ENCODE measurements around the gene LDLRAD1.
"Not testable (repeated sequence)": the region's sequence is repeated elsewhere in the genome, so short reads cannot be mapped to it uniquely, and the experiment has no call there.

Gene LDLRAD1

GRCh38 chr1:54016343-54017282 is 1.4 kb downstream of the LDLRAD1 start:
- DNase-seq (ENCODE audit: low read depth): no peak

DNA sequence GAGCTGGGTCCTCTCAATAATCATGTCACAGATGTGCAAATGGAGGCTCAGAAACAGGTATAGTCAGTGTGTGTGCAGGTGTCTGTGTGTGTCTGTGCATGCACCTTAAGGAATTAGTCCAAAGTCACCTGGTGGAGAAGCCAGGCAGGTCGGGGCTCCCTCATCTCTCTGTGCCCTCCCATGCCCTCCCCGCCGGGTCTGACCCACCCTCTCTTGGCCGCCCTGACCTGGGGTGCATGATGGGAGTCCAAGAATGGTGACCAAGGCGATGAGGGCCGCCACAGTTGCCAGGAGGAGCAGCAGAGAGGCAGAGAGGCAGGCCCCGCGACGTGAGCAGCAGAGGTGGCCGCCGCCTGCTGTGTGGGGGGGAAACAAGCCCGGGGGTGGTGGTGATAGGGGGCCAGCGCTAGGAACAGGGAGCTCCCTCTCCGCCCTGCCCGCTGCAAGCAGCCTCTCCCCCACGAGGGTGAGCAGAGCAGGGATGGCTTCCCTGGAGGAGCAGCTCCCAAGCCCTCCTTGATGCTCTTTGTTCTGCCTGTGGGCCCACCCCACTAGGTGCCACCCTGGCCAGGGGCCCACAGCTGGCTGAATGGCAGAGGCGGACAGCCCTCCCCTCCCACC is 3.9 kb downstream of the LDLRAD1 start:
- DNase-seq (ENCODE audit: low read depth): no peak

DNA sequence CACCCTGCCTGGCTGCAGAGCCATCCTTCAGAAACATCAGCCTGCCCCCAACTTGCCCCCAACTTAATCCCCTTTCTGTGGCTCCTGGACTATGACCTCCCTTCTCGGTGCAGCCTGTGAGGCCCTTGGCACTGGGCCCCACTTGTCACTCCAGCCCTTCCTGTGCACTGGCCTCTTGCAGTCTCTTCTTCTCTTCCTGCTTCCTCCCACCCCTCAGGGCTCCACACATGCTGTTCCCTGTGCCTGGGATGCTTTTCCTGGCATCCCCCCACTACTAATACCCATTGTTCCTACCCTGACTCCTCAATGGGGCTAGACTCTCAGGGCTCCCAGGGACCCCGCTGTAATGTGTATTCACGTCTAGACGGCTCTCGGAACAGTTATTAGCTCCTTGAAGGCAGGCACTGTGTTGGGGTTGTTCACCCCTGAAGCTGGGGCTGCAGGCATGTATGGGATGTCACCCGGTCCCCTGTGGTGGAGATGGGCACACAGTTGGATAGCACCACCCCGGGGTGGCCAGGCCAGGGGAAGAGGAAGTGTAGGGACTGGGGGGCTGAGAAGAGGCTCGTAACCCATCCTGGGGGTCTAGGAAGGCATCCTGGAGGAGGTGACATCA is 4.5 kb downstream of the LDLRAD1 start:
- DNase-seq (ENCODE audit: low read depth): no peak

DNA sequence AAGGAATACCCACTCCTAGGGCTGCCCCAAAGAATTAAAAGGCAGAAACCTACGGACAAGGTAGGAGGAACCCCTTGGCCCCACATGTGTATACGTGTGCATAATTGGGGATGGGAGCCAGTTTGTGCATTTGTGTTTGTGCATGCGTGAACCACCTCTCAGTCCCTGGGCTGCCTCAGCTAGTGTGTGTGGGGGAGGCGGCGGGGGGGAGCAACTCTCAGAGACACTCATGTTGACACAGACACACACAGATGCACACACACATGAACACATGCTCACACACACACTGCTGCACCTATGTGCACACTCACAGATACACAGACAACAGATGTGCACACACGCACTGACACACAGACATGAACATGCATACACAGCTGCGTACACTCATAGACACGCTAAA is 5.1 kb downstream of the LDLRAD1 start:
- DNase-seq (ENCODE audit: low read depth): no peak

- DNase-seq (ENCODE audit: low read depth): no peak
Measured at GRCh38 chr1:54012008-54012325, 6.0 kb downstream of the LDLRAD1 start.

DNA sequence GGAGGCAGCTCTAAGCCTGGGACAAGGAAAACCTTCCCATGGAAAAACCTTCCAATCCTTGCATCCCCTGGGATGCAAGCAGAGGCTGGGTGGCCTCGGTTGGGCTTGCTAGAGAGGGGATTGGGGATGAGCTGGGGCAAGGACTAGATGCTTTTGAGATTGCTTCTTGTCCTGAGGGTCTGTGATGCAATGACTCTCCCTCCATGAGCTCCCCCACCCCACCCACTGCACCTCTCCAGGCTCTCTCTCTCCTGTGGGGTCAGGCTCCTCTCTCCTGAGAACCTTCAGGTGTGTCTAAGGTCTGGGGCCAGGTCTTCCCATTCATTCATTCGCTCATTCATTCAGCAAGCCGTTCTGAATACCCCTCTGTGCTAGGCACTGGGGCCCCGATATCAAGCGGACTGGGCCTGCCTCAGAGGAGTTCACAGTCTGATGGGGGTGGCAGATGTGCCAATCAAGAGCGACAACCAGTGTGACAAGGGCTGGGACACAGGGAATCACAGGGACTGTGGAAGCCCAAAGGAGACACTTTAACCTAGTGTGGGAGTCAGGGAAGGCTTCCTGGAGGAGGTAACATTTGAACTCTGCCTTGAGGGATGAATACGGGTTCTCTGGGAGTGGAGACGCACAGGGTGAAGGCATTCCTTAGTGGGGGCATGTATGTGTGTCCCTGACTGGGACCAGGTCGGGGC is 6.5 kb downstream of the LDLRAD1 start:
- no peak for DNase-seq (ENCODE audit: low read depth)

- no peak for DNase-seq (ENCODE audit: low read depth)
Measured at GRCh38 chr1:54010415-54011117, 7.4 kb downstream of the LDLRAD1 start.

DNA sequence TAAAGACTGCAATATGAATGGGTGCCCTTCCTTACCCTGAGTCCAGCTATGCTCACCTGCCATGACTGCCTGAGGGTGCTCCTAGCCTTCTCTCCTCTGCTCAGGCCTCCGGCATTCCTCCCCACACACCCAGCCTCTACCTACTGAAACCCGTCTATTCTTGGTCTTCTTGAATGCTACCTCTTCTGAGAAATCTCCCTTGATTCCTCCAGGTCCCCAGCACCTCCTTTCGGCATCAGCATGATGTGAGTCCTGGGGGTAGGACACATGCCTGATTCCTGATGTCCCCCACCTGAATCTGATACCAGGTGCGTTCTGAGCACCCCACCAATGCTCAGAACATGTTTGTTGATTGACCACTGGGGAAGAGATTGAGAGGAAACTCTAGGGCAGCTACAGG is 8.6 kb downstream of the LDLRAD1 start:
- no peak for DNase-seq (ENCODE audit: low read depth)

GRCh38 chr1:54008876-54009275 is 9.1 kb downstream of the LDLRAD1 start:
- DNase-seq (ENCODE audit: low read depth): no peak

DNA sequence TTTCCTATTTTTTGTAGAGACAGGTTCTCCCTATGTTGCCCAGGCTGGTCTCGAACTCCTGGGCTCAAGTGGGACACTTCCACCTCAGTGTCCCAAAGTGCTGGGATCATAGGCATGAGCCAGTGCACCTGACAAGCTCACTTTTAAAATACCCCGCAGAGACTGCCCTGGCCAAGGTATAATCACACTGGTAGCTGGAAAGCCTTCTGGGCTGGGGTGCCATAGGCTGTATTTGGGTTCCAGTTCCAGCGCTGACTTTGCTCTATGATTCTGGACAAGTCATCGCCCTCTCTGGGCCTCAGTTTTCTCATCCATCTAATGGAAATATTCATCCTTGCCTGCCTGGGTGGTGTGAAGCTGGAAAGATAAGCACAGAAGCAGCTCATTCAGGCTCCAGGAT is 10.4 kb downstream of the LDLRAD1 start:
- DNase-seq (ENCODE audit: low read depth): no peak

DNA sequence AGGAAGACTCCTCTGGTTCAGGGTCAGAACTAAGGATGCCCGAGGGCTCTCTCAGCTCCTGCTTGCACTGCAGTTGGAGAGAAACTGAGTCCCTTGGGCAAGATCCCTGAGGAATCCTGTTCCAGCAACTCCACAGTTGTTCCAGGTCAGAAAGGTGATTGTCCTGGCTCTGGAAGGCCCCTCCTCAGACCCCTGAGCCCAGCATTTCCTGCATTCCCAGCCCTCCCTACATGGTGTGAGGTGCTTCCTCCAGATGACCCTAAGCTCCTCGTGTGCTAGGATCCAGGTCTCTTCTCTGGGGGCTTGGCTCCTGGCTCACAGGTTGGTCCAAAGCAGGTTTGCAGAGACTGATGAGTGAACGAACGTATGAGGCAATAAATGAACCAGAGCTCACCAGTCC is 11.5 kb downstream of the LDLRAD1 start:
- DNase-seq (ENCODE audit: low read depth): no peak

GRCh38 chr1:54004481-54005049 is 13.4 kb downstream of the LDLRAD1 start:
- DNase-seq (ENCODE audit: low read depth): no peak

GRCh38 chr1:54003750-54004480 is 14.1 kb downstream of the LDLRAD1 start:
- DNase-seq (ENCODE audit: low read depth): not testable (repeated sequence)

DNA sequence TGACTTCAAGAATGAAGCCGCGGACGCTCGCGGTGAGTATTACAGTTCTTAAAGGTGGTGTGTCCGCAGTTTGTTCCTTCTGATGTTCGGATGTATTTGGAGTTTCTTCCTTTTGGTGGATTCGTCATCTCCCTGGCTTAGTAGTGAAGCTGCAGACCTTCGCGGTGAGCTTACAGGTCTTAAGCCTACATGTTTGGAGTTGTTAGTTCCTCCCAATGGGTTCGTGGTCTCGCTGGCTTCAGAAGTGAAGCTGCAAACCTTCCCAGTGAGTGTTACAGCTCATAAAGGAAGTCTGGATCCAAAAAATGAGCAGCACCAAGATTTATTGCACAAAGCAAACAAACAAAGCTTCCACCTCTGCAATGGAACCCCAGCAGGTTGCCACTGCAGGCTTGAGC is 14.7 kb downstream of the LDLRAD1 start:
- no peak for DNase-seq (ENCODE audit: low read depth)

DNA sequence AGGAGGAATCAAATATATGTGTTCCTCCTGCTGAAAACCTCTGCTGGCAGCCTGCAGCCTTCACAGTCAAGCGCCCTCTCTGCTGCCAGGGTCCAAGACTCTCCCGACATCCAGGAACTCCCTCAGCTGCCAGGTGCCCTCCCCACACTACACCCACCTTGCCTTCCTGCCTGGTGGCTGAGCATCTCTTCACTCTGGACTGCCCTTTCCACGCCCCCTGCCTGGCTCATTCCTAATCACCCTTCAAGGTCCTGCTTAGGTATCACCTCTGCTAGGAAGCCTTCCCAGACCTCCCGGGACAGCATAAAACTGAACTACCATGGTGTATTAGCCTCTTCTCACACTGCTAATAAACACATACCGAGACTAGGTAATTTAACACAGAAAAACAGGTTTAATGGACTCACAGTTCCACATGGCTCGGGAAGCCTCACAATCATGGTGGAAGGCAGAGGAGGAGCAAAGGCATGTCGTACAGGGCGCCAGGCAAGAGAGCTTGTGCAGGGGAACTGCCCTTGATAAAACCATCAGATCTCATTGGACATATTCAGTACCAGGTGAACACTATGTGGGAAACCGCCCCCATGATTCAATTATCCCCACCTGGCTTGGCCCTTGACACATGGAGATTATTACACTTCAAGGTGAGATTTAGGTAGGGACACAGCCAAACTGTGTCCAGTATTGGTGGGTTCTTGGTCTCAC is 15.3 kb downstream of the LDLRAD1 start:
- DNase-seq (ENCODE audit: low read depth): no peak

GRCh38 chr1:54001591-54001990 is 16.4 kb downstream of the LDLRAD1 start:
- DNase-seq (ENCODE audit: low read depth): no peak

- no peak for DNase-seq (ENCODE audit: low read depth)
Measured at GRCh38 chr1:53999920-54000319, 18.1 kb downstream of the LDLRAD1 start.

DNA sequence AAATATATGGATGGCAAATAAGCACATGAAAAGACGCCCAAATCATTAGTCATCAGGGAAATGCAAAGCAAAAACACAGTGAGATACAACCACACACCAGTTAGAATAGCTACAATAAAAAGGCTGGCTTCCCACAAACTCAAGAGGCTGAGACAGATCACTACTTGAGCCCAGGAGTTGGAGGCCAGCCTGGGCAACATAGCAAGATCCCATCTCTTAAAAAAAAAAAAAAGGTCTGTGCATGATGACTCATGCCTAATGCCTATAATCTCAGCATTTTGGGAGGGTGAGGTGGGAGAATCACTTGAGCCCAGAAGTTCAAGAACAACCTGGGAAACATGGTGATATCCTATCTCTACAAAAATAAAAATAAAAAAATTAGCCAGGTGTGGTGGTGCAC is 19.8 kb downstream of the LDLRAD1 start:
- DNase-seq (ENCODE audit: low read depth): no peak

DNA sequence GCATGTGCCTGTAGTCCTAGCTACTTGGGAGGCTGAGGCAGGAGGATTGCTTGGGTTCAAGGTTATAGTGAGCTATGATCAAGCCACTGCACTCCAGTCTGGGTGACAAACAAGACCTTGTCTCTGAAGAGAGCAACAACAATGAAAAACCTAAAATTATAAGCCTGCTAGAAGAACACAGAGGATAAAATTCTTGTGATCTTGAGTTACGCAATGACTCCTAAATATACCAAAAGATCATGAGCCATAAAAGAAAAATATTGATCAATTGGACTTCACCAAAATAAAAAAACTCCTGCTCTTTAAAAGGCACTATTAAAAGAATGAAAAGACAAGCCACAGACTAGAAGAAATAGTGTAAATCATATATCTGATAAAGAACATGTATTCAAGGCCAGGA is 22.3 kb downstream of the LDLRAD1 start:
- no peak for DNase-seq (ENCODE audit: low read depth)

DNA sequence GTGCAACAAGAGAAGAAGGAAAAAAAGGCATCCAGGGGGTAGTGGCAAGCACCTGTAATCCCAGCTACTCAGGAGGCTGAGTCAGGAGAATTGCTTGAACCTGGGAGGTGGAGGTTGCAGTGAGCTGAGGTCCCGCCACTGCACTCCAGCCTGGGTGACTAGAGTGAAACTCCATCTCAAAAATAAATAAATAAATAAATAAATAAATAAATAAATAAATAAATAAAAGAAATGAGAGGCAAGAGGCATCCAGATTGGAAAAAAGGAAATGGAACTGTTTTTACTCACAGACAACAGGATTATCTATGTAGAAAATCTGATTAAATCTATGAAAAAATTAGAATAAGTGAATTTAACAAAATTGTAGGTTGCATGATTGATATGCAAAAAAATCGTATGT is 23.5 kb downstream of the LDLRAD1 start:
- not testable (repeated sequence) for DNase-seq (ENCODE audit: low read depth)
